GM23338 (cell line): ENCODE results near the gene MVB12B. TPM values are rescaled to one million over a fixed set of nuclear protein-coding genes. Genes with fewer than 3 reads are reported as not detected.

Experiments used
- ATAC-seq: fragments of 200-7000 bp; cut with Tn5 transposase; 3 replicates; pipeline ENCODE4 v1.9.1; 2020
- DNase-seq: peaks from one replicate; pipeline ENCODE4 v3.0.0-alpha.2; 2015; ENCODE audit warnings: low spot score
- H2AFZ ChIP-seq: fragments of 200-600 bp; sonication (generic); 2 replicates; pipeline ENCODE4 v1.8.0; 2016; ENCODE audit warnings: antibody characterized with exemption, mild to moderate bottlenecking, moderate library complexity
- H3F3A ChIP-seq: fragments of 200-600 bp; sonication (generic); replicated peaks from 2 replicates; pipeline ENCODE4 v1.8.0; 2017; ENCODE audit warnings: antibody characterized with exemption, mixed run types, low read depth
- H3K27ac ChIP-seq: fragments of 200-600 bp; sonication (generic); 2 replicates; pipeline ENCODE4 v1.6.1; 2016; ENCODE audit warnings: low read depth
- H3K27me3 ChIP-seq: fragments of 200-600 bp; sonication (generic); 2 replicates; pipeline ENCODE4 v1.8.0; 2016; ENCODE audit warnings: mild to moderate bottlenecking, mixed run types, moderate library complexity; ENCODE audit not compliant: insufficient read depth
- H3K36me3 ChIP-seq: fragments of 200-600 bp; sonication (generic); 2 replicates; pipeline ENCODE4 v1.8.0; 2016; ENCODE audit warnings: mild to moderate bottlenecking; ENCODE audit not compliant: insufficient read depth
- H3K4me1 ChIP-seq: fragments of 200-600 bp; sonication (generic); 2 replicates; pipeline ENCODE4 v1.8.0; 2016; ENCODE audit warnings: mild to moderate bottlenecking, moderate library complexity; ENCODE audit not compliant: insufficient read depth
- H3K4me2 ChIP-seq: fragments of 200-600 bp; sonication (generic); 2 replicates; pipeline ENCODE4 v1.7.1; 2017; ENCODE audit warnings: mixed run types
- H3K4me3 ChIP-seq: fragments of 200-600 bp; sonication (generic); 2 replicates; pipeline ENCODE4 v1.6.1; 2016; ENCODE audit warnings: mixed run types
- H3K79me2 ChIP-seq: fragments of 200-600 bp; sonication (generic); replicated peaks from 2 replicates; pipeline ENCODE4 v1.8.0; 2017; ENCODE audit warnings: mild to moderate bottlenecking; ENCODE audit not compliant: insufficient read depth
- H3K9me2 ChIP-seq: fragments of 200-600 bp; sonication (generic); 2 replicates; pipeline ENCODE4 v1.8.0; 2017; ENCODE audit not compliant: insufficient read depth
- H4K20me1 ChIP-seq: fragments of 200-600 bp; sonication (generic); replicated peaks from 2 replicates; pipeline ENCODE4 v1.8.0; 2017; ENCODE audit warnings: mild to moderate bottlenecking; ENCODE audit not compliant: insufficient read depth
- H3K27ac Mint-ChIP-seq: 2 replicates; pipeline ENCODE4 v1.8.0; 2020; ENCODE audit warnings: inconsistent platforms, mild to moderate bottlenecking, moderate library complexity, mixed read lengths
- H3K27me3 Mint-ChIP-seq: 3 replicates; pipeline ENCODE4 v1.8.0; 2022; ENCODE audit warnings: low read depth, mild to moderate bottlenecking, moderate library complexity, mixed read lengths, inconsistent platforms; ENCODE audit not compliant: insufficient read depth, poor library complexity
- H3K36me3 Mint-ChIP-seq: 3 replicates; pipeline ENCODE4 v1.8.0; 2021; ENCODE audit warnings: low read depth, mild to moderate bottlenecking, inconsistent platforms, moderate library complexity, mixed read lengths
- H3K4me1 Mint-ChIP-seq: 3 replicates; pipeline ENCODE4 v1.8.0; 2020; ENCODE audit warnings: mild to moderate bottlenecking, inconsistent platforms, mixed read lengths
- H3K4me3 Mint-ChIP-seq: 3 replicates; pipeline ENCODE4 v1.8.0; 2021; ENCODE audit warnings: moderate library complexity, mild to moderate bottlenecking, inconsistent platforms, mixed read lengths
- H3K9me3 Mint-ChIP-seq: 3 replicates; pipeline ENCODE4 v1.8.0; 2020; ENCODE audit warnings: moderate library complexity, mild to moderate bottlenecking, inconsistent platforms, mixed read lengths
- CREB1 ChIP-seq: fragments of 250-450 bp; sonication (Bioruptor Pico); IDR thresholded peaks from 2 replicates; pipeline ENCODE4 v1.5.0; 2020; ENCODE audit warnings: low read depth, mild to moderate bottlenecking, moderate library complexity
- EZH2 ChIP-seq: fragments of 200-600 bp; sonication (generic); IDR thresholded peaks from one replicate; pipeline ENCODE4 v1.8.0; 2017; ENCODE audit warnings: antibody characterized with exemption, mild to moderate bottlenecking, low read depth; ENCODE audit not compliant: unreplicated experiment
- EZH2phosphoT487 ChIP-seq: fragments of 200-600 bp; sonication (generic); IDR thresholded peaks from one replicate; pipeline ENCODE4 v1.8.1; 2018; ENCODE audit warnings: antibody characterized with exemption; ENCODE audit not compliant: unreplicated experiment
- JUNB ChIP-seq: IDR thresholded peaks from one replicate; pipeline ENCODE4 v1.6.1; 2016; ENCODE audit warnings: antibody characterized with exemption; ENCODE audit not compliant: unreplicated experiment
- NANOG ChIP-seq: IDR thresholded peaks from 2 replicates; pipeline ENCODE4 v1.6.1; 2016; ENCODE audit warnings: antibody characterized with exemption, borderline replicate concordance
- POLR2AphosphoS5 ChIP-seq: IDR thresholded peaks from 2 replicates; pipeline ENCODE4 v1.6.1; 2016; ENCODE audit warnings: antibody characterized with exemption, low read depth
- STAT1 ChIP-seq: IDR thresholded peaks from one replicate; pipeline ENCODE4 v1.6.1; 2016; ENCODE audit warnings: antibody characterized with exemption; ENCODE audit not compliant: unreplicated experiment
- ZNF114 ChIP-seq: fragments of 250-450 bp; sonication (Bioruptor Pico); IDR thresholded peaks from 2 replicates; pipeline ENCODE4 v1.5.0; 2020; ENCODE audit warnings: mild to moderate bottlenecking, moderate library complexity
- ZNF331 ChIP-seq: fragments of 250-450 bp; sonication (Bioruptor Pico); IDR thresholded peaks from 2 replicates; pipeline ENCODE4 v1.5.0; 2020; ENCODE audit warnings: low read depth, mild to moderate bottlenecking, moderate library complexity
- polyA plus RNA-seq: library from polyadenylated mRNA; unstranded; fragments of >200 nt; fragmentation: Nextera tagmentation; extraction: Ambion mirVana; gene quantifications from 2 replicates; pipeline ENCODE4 v1.2.1, GENCODE V29; 2016
- total RNA-seq: library from RNA; depleted of rRNA; stranded (reverse); fragments of >200 nt; shearing (Covaris generic); gene quantifications from 2 replicates; pipeline ENCODE4 v1.2.3, GENCODE V29; 2014
- TF ChIP-seq, protein P1 (sequence below), 2 experiments: fragments of 200-600 bp in 1 of 2; sonication (generic) in 1 of 2; conservative IDR thresholded peaks; 2 replicates each; pipeline versions ENCODE4 v1.5.1 to v1.6.1; 2016 to 2017; ENCODE audit warnings: antibody characterized with exemption in 2 of 2, low read depth in 2 of 2, mild to moderate bottlenecking in 2 of 2, moderate library complexity in 1 of 2
- TF ChIP-seq, protein P2 (sequence below): IDR thresholded peaks from 2 replicates; pipeline ENCODE4 v1.6.1; 2016; ENCODE audit warnings: antibody characterized with exemption
- TF ChIP-seq, protein P3 (sequence below): IDR thresholded peaks from one replicate; pipeline ENCODE4 v1.6.1; 2018; ENCODE audit warnings: antibody characterized with exemption; ENCODE audit not compliant: unreplicated experiment
- TF ChIP-seq, protein P4 (sequence below): fragments of 250-450 bp; sonication (Bioruptor Pico); IDR thresholded peaks from 2 replicates; pipeline ENCODE4 v1.5.0; 2020; ENCODE audit warnings: mild to moderate bottlenecking, moderate library complexity

The MVB12B gene
- total and polyA plus RNA-seq, 2 experiments from 2014 or later, result 1.9 to 6.6 TPM

DNA sequence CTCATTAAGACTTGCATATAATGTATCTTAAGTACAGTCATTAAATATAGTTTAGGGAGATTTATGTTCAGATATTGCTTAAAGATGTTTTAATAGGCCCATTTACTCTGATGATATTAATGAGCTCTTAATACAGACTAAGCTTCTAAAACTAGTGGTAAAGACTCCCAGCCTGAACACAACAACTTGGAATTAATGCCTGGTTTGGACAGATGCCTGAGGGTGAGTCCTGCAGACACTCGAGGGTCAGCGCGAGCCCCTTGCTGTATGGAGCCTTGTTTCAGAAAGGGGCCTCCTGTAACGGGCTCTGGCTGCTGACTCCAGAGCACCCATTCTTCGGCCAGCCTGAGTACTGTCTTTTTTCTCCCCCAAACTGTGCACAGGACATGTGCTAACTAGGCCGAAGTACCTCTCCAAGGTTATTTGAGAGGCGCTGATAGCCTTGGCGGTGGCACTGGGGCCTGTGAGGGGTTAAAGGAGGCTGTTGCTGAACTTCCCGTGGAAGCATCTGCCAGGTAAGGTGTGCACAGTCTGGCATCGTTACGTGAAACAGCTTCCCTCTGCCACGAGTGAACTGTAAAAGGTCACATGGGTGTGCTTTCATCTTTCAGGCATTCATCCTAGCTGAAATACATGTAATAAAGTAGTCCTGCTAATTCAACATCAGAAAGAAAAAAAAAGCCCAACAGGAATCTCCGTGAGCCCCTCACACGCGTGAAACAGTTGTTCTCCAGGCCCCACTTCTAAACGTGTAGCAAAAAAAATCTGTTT is 113.4 kb downstream of the MVB12B start:
- Histone ChIP-seq H3K4me2 (no peak overlapping the region), H3K9me2 (no peaks in the 10 kb centered on the region), H3K79me2 (no peaks in the 10 kb centered on the region), H3K27me3 (no peaks in the 10 kb centered on the region), H3K27ac (no peak overlapping the region), H3K4me3 (no peak overlapping the region), H3F3A (no peaks in the 10 kb centered on the region), H3K36me3 (no peaks in the 10 kb centered on the region), H2AFZ (no peak overlapping the region), H3K4me1 (peaks cover 9% of the 10 kb centered on the region; the same call in 1 of the 2 replicates), H4K20me1 (no peaks in the 10 kb centered on the region)
- H3K27me3 Mint-ChIP-seq, result peaks cover 6% of the 10 kb centered on the region
- H3K4me3 Mint-ChIP-seq, result no peak overlapping the region
- H3K9me3 Mint-ChIP-seq, result no peaks in the 10 kb centered on the region
- no peaks in the 10 kb centered on the region for H3K36me3 Mint-ChIP-seq
- ATAC-seq (no peak), DNase-seq (no peak)
- TF ChIP-seq, protein P1, sequence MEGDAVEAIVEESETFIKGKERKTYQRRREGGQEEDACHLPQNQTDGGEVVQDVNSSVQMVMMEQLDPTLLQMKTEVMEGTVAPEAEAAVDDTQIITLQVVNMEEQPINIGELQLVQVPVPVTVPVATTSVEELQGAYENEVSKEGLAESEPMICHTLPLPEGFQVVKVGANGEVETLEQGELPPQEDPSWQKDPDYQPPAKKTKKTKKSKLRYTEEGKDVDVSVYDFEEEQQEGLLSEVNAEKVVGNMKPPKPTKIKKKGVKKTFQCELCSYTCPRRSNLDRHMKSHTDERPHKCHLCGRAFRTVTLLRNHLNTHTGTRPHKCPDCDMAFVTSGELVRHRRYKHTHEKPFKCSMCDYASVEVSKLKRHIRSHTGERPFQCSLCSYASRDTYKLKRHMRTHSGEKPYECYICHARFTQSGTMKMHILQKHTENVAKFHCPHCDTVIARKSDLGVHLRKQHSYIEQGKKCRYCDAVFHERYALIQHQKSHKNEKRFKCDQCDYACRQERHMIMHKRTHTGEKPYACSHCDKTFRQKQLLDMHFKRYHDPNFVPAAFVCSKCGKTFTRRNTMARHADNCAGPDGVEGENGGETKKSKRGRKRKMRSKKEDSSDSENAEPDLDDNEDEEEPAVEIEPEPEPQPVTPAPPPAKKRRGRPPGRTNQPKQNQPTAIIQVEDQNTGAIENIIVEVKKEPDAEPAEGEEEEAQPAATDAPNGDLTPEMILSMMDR (conservative IDR thresholded peaks at IDR 0.05; ENCODE audit: low read depth in 2 of 2), result no peak
- TF ChIP-seq CREB1 (no peak), STAT1 (no peak), POLR2AphosphoS5 (no peak), JUNB (no peak), NANOG (no peak), ZNF114 (no peak), ZNF331 (CRISPR knock-in tag) (no peak), EZH2phosphoT487 (no peak), EZH2 (no peak)
- TF ChIP-seq, protein P2, sequence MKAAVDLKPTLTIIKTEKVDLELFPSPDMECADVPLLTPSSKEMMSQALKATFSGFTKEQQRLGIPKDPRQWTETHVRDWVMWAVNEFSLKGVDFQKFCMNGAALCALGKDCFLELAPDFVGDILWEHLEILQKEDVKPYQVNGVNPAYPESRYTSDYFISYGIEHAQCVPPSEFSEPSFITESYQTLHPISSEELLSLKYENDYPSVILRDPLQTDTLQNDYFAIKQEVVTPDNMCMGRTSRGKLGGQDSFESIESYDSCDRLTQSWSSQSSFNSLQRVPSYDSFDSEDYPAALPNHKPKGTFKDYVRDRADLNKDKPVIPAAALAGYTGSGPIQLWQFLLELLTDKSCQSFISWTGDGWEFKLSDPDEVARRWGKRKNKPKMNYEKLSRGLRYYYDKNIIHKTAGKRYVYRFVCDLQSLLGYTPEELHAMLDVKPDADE, result no peak
- TF ChIP-seq, protein P3, sequence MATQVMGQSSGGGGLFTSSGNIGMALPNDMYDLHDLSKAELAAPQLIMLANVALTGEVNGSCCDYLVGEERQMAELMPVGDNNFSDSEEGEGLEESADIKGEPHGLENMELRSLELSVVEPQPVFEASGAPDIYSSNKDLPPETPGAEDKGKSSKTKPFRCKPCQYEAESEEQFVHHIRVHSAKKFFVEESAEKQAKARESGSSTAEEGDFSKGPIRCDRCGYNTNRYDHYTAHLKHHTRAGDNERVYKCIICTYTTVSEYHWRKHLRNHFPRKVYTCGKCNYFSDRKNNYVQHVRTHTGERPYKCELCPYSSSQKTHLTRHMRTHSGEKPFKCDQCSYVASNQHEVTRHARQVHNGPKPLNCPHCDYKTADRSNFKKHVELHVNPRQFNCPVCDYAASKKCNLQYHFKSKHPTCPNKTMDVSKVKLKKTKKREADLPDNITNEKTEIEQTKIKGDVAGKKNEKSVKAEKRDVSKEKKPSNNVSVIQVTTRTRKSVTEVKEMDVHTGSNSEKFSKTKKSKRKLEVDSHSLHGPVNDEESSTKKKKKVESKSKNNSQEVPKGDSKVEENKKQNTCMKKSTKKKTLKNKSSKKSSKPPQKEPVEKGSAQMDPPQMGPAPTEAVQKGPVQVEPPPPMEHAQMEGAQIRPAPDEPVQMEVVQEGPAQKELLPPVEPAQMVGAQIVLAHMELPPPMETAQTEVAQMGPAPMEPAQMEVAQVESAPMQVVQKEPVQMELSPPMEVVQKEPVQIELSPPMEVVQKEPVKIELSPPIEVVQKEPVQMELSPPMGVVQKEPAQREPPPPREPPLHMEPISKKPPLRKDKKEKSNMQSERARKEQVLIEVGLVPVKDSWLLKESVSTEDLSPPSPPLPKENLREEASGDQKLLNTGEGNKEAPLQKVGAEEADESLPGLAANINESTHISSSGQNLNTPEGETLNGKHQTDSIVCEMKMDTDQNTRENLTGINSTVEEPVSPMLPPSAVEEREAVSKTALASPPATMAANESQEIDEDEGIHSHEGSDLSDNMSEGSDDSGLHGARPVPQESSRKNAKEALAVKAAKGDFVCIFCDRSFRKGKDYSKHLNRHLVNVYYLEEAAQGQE, result no peak
- TF ChIP-seq, protein P4, sequence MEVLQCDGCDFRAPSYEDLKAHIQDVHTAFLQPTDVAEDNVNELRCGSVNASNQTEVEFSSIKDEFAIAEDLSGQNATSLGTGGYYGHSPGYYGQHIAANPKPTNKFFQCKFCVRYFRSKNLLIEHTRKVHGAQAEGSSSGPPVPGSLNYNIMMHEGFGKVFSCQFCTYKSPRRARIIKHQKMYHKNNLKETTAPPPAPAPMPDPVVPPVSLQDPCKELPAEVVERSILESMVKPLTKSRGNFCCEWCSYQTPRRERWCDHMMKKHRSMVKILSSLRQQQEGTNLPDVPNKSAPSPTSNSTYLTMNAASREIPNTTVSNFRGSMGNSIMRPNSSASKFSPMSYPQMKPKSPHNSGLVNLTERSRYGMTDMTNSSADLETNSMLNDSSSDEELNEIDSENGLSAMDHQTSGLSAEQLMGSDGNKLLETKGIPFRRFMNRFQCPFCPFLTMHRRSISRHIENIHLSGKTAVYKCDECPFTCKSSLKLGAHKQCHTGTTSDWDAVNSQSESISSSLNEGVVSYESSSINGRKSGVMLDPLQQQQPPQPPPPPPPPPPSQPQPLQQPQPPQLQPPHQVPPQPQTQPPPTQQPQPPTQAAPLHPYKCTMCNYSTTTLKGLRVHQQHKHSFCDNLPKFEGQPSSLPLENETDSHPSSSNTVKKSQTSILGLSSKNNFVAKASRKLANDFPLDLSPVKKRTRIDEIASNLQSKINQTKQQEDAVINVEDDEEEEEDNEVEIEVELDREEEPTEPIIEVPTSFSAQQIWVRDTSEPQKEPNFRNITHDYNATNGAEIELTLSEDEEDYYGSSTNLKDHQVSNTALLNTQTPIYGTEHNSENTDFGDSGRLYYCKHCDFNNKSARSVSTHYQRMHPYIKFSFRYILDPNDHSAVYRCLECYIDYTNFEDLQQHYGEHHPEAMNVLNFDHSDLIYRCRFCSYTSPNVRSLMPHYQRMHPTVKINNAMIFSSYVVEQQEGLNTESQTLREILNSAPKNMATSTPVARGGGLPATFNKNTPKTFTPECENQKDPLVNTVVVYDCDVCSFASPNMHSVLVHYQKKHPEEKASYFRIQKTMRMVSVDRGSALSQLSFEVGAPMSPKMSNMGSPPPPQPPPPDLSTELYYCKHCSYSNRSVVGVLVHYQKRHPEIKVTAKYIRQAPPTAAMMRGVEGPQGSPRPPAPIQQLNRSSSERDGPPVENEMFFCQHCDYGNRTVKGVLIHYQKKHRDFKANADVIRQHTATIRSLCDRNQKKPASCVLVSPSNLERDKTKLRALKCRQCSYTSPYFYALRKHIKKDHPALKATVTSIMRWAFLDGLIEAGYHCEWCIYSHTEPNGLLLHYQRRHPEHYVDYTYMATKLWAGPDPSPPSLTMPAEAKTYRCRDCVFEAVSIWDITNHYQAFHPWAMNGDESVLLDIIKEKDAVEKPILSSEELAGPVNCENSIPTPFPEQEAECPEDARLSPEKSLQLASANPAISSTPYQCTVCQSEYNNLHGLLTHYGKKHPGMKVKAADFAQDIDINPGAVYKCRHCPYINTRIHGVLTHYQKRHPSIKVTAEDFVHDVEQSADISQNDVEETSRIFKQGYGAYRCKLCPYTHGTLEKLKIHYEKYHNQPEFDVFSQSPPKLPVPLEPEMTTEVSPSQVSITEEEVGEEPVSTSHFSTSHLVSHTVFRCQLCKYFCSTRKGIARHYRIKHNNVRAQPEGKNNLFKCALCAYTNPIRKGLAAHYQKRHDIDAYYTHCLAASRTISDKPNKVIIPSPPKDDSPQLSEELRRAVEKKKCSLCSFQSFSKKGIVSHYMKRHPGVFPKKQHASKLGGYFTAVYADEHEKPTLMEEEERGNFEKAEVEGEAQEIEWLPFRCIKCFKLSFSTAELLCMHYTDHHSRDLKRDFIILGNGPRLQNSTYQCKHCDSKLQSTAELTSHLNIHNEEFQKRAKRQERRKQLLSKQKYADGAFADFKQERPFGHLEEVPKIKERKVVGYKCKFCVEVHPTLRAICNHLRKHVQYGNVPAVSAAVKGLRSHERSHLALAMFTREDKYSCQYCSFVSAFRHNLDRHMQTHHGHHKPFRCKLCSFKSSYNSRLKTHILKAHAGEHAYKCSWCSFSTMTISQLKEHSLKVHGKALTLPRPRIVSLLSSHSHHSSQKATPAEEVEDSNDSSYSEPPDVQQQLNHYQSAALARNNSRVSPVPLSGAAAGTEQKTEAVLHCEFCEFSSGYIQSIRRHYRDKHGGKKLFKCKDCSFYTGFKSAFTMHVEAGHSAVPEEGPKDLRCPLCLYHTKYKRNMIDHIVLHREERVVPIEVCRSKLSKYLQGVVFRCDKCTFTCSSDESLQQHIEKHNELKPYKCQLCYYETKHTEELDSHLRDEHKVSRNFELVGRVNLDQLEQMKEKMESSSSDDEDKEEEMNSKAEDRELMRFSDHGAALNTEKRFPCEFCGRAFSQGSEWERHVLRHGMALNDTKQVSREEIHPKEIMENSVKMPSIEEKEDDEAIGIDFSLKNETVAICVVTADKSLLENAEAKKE, result no peak
- H3K27ac Mint-ChIP-seq, result no peak overlapping the region
- H3K4me1 Mint-ChIP-seq, result peaks cover 24% of the 10 kb centered on the region
